ENCODE measurements around the gene GKN2.

DNA sequence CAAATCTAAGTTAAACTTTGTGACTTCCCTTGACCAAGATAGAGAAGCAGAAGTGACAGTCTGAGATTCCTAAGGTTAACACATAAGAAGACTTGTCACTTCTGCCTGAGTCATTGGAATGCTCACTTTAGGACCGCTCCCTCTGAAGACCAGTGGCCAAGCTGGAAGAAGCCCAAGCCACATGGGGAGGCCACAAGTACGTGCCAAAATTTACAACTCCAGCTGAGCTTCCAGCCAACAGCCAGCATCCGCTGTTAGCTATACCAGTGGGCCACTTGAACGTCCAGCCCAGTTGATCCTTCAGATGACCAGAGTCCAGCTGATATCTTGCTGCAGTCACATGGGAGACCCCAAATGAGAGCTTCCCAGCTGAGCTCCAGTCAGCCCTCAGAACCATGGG lies 42.2 kb upstream of the GKN2 start:
- TF ChIP-seq POLR2A (IDR thresholded peaks at IDR 0.05; ENCODE audit: low read depth, low read length) = no peak
- no peak for TF ChIP-seq TAF1 (IDR thresholded peaks at IDR 0.05; ENCODE audit: borderline replicate concordance, low read depth, low read length)
- TF ChIP-seq POLR2AphosphoS5 (IDR thresholded peaks at IDR 0.05; ENCODE audit: low read depth, low read length) = no peak
